Measurements from ENCODE around the gene RGS9.
"Not testable (repeated sequence)": the region's sequence is repeated elsewhere in the genome, so short reads cannot be mapped to it uniquely, and the experiment has no call there.

DNA sequence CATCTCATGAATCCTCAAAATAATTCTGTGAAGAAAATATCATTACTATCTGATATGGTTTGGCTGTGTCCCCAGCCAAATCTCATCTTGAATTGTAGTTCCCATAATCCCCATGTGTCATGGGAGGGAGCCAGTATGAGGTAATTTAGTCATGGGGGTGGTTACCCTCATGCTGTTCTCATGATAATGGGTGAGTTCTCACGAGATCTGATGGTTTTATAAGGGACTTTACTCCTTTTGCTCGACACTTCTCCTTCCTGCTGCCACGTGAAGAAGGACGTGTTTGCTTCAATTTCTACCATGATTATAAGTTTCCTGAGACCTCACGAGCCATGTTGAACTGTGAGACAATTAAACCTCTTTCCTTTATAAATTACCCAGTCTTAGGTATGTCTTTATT lies 20.7 kb upstream of the RGS9 start:
- TF ChIP-seq, protein P1, sequence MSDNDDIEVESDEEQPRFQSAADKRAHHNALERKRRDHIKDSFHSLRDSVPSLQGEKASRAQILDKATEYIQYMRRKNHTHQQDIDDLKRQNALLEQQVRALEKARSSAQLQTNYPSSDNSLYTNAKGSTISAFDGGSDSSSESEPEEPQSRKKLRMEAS (IDR thresholded peaks at IDR 0.05), result not testable (repeated sequence)
- TF ChIP-seq, protein P2, sequence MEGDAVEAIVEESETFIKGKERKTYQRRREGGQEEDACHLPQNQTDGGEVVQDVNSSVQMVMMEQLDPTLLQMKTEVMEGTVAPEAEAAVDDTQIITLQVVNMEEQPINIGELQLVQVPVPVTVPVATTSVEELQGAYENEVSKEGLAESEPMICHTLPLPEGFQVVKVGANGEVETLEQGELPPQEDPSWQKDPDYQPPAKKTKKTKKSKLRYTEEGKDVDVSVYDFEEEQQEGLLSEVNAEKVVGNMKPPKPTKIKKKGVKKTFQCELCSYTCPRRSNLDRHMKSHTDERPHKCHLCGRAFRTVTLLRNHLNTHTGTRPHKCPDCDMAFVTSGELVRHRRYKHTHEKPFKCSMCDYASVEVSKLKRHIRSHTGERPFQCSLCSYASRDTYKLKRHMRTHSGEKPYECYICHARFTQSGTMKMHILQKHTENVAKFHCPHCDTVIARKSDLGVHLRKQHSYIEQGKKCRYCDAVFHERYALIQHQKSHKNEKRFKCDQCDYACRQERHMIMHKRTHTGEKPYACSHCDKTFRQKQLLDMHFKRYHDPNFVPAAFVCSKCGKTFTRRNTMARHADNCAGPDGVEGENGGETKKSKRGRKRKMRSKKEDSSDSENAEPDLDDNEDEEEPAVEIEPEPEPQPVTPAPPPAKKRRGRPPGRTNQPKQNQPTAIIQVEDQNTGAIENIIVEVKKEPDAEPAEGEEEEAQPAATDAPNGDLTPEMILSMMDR (IDR thresholded peaks at IDR 0.05; ENCODE audit: low read depth, low read length, missing input control), result not testable (repeated sequence)

All from liver (tissue), 2 donors.